Measurements from ENCODE around the gene JRKL. TPM values are rescaled to one million over a fixed set of nuclear protein-coding genes. Genes with fewer than 3 reads are reported as not detected.

Gene JRKL
- polyA plus RNA-seq, 3 donors, result 1.3 to 2.0 (median 1.9) TPM

DNA sequence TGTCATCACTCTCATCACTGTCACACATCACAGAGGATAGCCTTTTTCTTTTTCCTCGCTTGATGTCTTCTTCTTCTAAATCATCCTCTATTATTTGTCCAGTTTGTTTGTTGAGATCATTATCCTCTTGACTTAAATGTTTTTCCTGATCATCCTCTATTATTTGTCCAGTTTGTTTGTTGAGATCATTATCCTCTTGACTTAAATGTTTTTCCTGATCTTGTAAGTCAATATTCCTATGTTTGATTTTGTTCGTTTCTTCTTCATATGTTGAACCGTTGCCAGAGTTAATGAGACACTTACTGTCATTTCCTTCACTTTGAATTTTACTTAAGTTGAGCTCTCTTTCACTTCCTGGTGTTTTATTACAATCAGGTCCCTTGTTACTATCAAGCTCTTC is 5.7 kb upstream of the JRKL start:
- peaks cover 37 to 62% of the 10 kb centered on the region in 2 donors for H3K36me3 ChIP-seq (replicated peaks in 1 of 2; ENCODE audit: control insufficient read depth in 1 of 2, insufficient read depth in 2 of 2, low read length in 2 of 2)

DNA sequence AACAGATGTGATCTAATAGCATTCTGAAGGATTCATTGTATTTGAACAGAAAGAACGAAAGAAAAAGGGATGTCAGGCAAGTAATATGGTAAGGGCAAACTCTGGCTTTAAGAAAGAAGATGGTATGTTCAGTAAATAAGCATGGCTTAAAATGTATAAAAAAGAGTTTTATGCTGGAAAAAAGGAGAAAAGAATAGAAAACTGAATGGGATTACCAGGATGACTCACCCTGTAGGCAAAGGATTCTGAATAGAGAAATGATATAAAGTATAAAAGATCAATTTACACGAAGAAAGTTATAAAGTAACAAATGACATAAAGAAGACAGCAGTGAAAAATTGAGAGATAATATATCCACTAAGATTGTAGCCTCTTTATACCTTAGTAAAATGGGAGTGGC is 4.6 kb upstream of the JRKL start:
- WGBS (ENCODE audit: insufficient coverage), result 100% methylated on average over 1 of the region's 2 CpGs
- peaks cover 31 to 56% of the 10 kb centered on the region in 2 donors for H3K36me3 ChIP-seq (replicated peaks in 1 of 2; ENCODE audit: control insufficient read depth in 1 of 2, insufficient read depth in 2 of 2, low read length in 2 of 2)
- H3K27ac Mint-ChIP-seq, result no peak overlapping the region

More for the DNA sequence above, 5.7 kb upstream of the JRKL start:
- H3K4me1 Mint-ChIP-seq, result peaks cover 17% of the 10 kb centered on the region
- H3K4me3 Mint-ChIP-seq, result no peak overlapping the region
- Histone ChIP-seq H3K9me3 (replicated peaks in 1 of 2; ENCODE audit: control insufficient read depth in 1 of 2, insufficient read depth in 1 of 2, low read length in 2 of 2) (no peaks in the 10 kb centered on the region), H3K4me3 (replicated peaks in 1 of 3; ENCODE audit: low read depth in 2 of 3, low read length in 3 of 3) (no peak overlapping the region), H3K27ac (ENCODE audit: low read depth in 1 of 2, low read length in 2 of 2) (no peak overlapping the region), H4K20me1 (ENCODE audit: insufficient read depth, low read length) (no peaks in the 10 kb centered on the region), H3K79me2 (ENCODE audit: insufficient read depth, low read length) (peaks cover 40% of the 10 kb centered on the region), H3K4me2 (replicated peaks; ENCODE audit: extremely low read depth, low read length, poor library complexity, severe bottlenecking) (no peak overlapping the region), H3K9ac (ENCODE audit: insufficient read depth, low read length, poor library complexity, severe bottlenecking) (no peak overlapping the region), H3K4me1 (ENCODE audit: control insufficient read depth in 1 of 2, insufficient read depth in 2 of 2, low read length in 2 of 2) (peaks cover 7 to 14% of the 10 kb centered on the region in 2 donors), H2AFZ (ENCODE audit: insufficient read depth, low read depth, low read length, poor library complexity, severe bottlenecking) (no peak overlapping the region), H3K27me3 (ENCODE audit: control insufficient read depth in 2 of 2, insufficient read depth in 2 of 2, low read length in 2 of 2) (no peaks in the 10 kb centered on the region)
- intact Hi-C loops (cut with micrococcal nuclease), result no loop called here
- no CpG with 5 or more reads among the region's 3 CpGs for WGBS (ENCODE audit: insufficient coverage)
- TF ChIP-seq, protein P1, sequence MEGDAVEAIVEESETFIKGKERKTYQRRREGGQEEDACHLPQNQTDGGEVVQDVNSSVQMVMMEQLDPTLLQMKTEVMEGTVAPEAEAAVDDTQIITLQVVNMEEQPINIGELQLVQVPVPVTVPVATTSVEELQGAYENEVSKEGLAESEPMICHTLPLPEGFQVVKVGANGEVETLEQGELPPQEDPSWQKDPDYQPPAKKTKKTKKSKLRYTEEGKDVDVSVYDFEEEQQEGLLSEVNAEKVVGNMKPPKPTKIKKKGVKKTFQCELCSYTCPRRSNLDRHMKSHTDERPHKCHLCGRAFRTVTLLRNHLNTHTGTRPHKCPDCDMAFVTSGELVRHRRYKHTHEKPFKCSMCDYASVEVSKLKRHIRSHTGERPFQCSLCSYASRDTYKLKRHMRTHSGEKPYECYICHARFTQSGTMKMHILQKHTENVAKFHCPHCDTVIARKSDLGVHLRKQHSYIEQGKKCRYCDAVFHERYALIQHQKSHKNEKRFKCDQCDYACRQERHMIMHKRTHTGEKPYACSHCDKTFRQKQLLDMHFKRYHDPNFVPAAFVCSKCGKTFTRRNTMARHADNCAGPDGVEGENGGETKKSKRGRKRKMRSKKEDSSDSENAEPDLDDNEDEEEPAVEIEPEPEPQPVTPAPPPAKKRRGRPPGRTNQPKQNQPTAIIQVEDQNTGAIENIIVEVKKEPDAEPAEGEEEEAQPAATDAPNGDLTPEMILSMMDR (IDR thresholded peaks at IDR 0.05), result no peak
- peak overlapping the region in 1 of 7 donors; percentile 1 for H3K27ac Mint-ChIP-seq
- peaks cover 35 to 38% of the 10 kb centered on the region in 2 donors for H3K36me3 Mint-ChIP-seq
- H3K9me3 Mint-ChIP-seq, result no peaks in the 10 kb centered on the region
- DNase-seq, result no peak
- H3K27me3 Mint-ChIP-seq (ENCODE audit: low read depth in 3 of 3), result no peaks in the 10 kb centered on the region

More for the DNA sequence above, 4.6 kb upstream of the JRKL start:
- H3K4me3 Mint-ChIP-seq, result no peak overlapping the region
- peaks cover 27 to 32% of the 10 kb centered on the region in 2 donors for H3K36me3 Mint-ChIP-seq
- Histone ChIP-seq H3K9ac (ENCODE audit: insufficient read depth, low read length, poor library complexity, severe bottlenecking) (no peak overlapping the region), H3K27me3 (ENCODE audit: control insufficient read depth in 2 of 2, insufficient read depth in 2 of 2, low read length in 2 of 2) (no peaks in the 10 kb centered on the region), H3K4me3 (replicated peaks in 1 of 3; ENCODE audit: low read depth in 2 of 3, low read length in 3 of 3) (no peak overlapping the region), H4K20me1 (ENCODE audit: insufficient read depth, low read length) (no peaks in the 10 kb centered on the region), H3K4me1 (ENCODE audit: control insufficient read depth in 1 of 2, insufficient read depth in 2 of 2, low read length in 2 of 2) (peaks cover 8 to 16% of the 10 kb centered on the region in 2 donors), H3K9me3 (replicated peaks in 1 of 2; ENCODE audit: control insufficient read depth in 1 of 2, insufficient read depth in 1 of 2, low read length in 2 of 2) (no peaks in the 10 kb centered on the region), H3K4me2 (replicated peaks; ENCODE audit: extremely low read depth, low read length, poor library complexity, severe bottlenecking) (no peak overlapping the region), H3K27ac (ENCODE audit: low read depth in 1 of 2, low read length in 2 of 2) (no peak overlapping the region), H2AFZ (ENCODE audit: insufficient read depth, low read depth, low read length, poor library complexity, severe bottlenecking) (no peak overlapping the region), H3K79me2 (ENCODE audit: insufficient read depth, low read length) (peaks cover 49% of the 10 kb centered on the region)
- no peaks in the 10 kb centered on the region for H3K27me3 Mint-ChIP-seq (ENCODE audit: low read depth in 3 of 3)
- TF ChIP-seq, protein P1 (IDR thresholded peaks at IDR 0.05), result no peak
- H3K4me1 Mint-ChIP-seq, result peaks cover 18% of the 10 kb centered on the region
- no peaks in the 10 kb centered on the region for H3K9me3 Mint-ChIP-seq
- DNase-seq, result no peak
- intact Hi-C loops (cut with micrococcal nuclease), result no loop called here
